Measurements from ENCODE around the gene KIF19. TPM values are rescaled to one million over a fixed set of nuclear protein-coding genes. Genes with fewer than 3 reads are reported as not detected.

Gene KIF19
- total and polyA plus RNA-seq, 2 of the 4 experiments (the other 2 are of a cell fraction) = not detected

DNA sequence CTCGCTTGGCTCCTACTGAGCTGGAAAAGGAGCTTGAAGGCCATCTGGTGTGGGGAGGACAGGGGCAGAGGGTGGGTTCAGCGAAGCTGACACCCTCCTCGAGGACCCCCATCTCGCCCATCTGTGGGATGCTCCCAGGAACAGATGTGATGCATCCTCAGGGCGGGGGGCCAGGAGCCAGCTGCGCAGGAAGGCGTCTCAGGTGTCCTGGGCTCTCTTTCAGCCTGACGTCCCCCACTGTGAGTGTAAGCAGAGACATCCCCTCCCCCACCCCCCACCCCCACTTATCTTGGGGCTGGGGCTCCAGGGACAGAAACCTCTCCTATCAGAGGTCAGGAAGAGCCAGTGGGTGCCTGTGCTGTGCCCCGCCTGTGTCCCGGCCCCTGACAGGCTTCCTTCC lies 16.2 kb downstream of the KIF19 start:
- no CpG with 5 or more reads among the region's 10 CpGs for WGBS, 2 experiments (ENCODE audit: extremely low coverage in 2 of 2, insufficient read length in 1 of 2)

More for the DNA sequence above, 16.2 kb downstream of the KIF19 start:
- Histone ChIP-seq H3K56ac (ENCODE audit: extremely low read depth, insufficient read depth, low read length) (no peak overlapping the region), H3K9me1 (ENCODE audit: insufficient read depth, low read length) (no peaks in the 10 kb centered on the region), H3K23ac (ENCODE audit: low read depth, low read length) (no peak overlapping the region), H4K8ac (ENCODE audit: low read depth in 2 of 2, low read length in 2 of 2) (no peak overlapping the region), H4K5ac (ENCODE audit: low read depth, low read length) (no peak overlapping the region), H3K4me2 (ENCODE audit: low read depth, low read length) (no peak overlapping the region), H3K79me1 (ENCODE audit: low read depth in 1 of 2, low read length in 2 of 2) (no peaks in the 10 kb centered on the region), H2BK5ac (ENCODE audit: low read depth, low read length, poor library complexity, severe bottlenecking) (no peak overlapping the region), H2AK5ac (ENCODE audit: low read depth, low read length) (no peak overlapping the region), H4K91ac (ENCODE audit: insufficient read depth, low read depth, low read length) (no peak overlapping the region), H2AFZ (replicated peaks; ENCODE audit: low read length, poor library complexity) (no peak overlapping the region), H3K27ac (ENCODE audit: insufficient read depth, low read length) (no peak overlapping the region), H3K4ac (ENCODE audit: low read depth, low read length) (no peak overlapping the region), H3K4me1 (ENCODE audit: control insufficient read depth, insufficient read depth, low read length) (no peaks in the 10 kb centered on the region), H3K9me3 (ENCODE audit: control insufficient read depth, insufficient read depth, low read length) (no peaks in the 10 kb centered on the region), H2BK120ac (ENCODE audit: low read depth, low read length) (no peak overlapping the region), H3K4me3 (ENCODE audit: insufficient read depth, low read depth, low read length) (no peak overlapping the region), H3K14ac (replicated peaks; ENCODE audit: low read depth, low read length) (no peak overlapping the region), H3K18ac (ENCODE audit: low read depth, low read length) (no peak overlapping the region), H3K27me3 (ENCODE audit: control insufficient read depth, insufficient read depth, low read length) (no peaks in the 10 kb centered on the region; the same call in 1 of the 2 replicates), H2AK9ac (replicated peaks; ENCODE audit: low read depth, low read length, poor library complexity) (no peak overlapping the region), H4K20me1 (ENCODE audit: insufficient read depth, low read length) (no peaks in the 10 kb centered on the region), H3K9ac (ENCODE audit: low read depth, low read length) (no peak overlapping the region), H2BK15ac (ENCODE audit: low read depth, low read length) (no peak overlapping the region), H3K36me3 (ENCODE audit: control insufficient read depth, insufficient read depth, low read length) (no peaks in the 10 kb centered on the region), H2BK20ac (ENCODE audit: low read depth, low read length) (no peak overlapping the region)
- ChIA-PET CTCF (no interaction called here), POLR2A (ENCODE audit: unreplicated experiment) (no interaction called here)
- TF ChIP-seq MAFK (IDR thresholded peaks at IDR 0.05; ENCODE audit: low read depth, low read length) (no peak), BHLHE40 (IDR thresholded peaks at IDR 0.05; ENCODE audit: low read depth, low read length) (no peak), RFX5 (IDR thresholded peaks at IDR 0.05; ENCODE audit: low read depth, low read length) (no peak), MXI1 (IDR thresholded peaks at IDR 0.05; ENCODE audit: borderline replicate concordance, low read depth, low read length) (no peak), POLR2A (IDR thresholded peaks at IDR 0.05; ENCODE audit: low read depth, low read length) (no peak), CEBPB (IDR thresholded peaks at IDR 0.05; ENCODE audit: low read depth, low read length) (no peak), RAD21 (IDR thresholded peaks at IDR 0.05; ENCODE audit: low read length) (no peak), RCOR1 (IDR thresholded peaks at IDR 0.05; ENCODE audit: insufficient replicate concordance, low read length) (no peak), FOS (IDR thresholded peaks at IDR 0.05; ENCODE audit: low read depth, low read length) (no peak), CHD1 (IDR thresholded peaks at IDR 0.05; ENCODE audit: low read depth, low read length) (no peak)
- TF ChIP-seq, protein P1, sequence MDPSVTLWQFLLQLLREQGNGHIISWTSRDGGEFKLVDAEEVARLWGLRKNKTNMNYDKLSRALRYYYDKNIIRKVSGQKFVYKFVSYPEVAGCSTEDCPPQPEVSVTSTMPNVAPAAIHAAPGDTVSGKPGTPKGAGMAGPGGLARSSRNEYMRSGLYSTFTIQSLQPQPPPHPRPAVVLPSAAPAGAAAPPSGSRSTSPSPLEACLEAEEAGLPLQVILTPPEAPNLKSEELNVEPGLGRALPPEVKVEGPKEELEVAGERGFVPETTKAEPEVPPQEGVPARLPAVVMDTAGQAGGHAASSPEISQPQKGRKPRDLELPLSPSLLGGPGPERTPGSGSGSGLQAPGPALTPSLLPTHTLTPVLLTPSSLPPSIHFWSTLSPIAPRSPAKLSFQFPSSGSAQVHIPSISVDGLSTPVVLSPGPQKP (IDR thresholded peaks at IDR 0.05; ENCODE audit: borderline replicate concordance, low read depth, low read length) = no peak
- TF ChIP-seq, protein P2, sequence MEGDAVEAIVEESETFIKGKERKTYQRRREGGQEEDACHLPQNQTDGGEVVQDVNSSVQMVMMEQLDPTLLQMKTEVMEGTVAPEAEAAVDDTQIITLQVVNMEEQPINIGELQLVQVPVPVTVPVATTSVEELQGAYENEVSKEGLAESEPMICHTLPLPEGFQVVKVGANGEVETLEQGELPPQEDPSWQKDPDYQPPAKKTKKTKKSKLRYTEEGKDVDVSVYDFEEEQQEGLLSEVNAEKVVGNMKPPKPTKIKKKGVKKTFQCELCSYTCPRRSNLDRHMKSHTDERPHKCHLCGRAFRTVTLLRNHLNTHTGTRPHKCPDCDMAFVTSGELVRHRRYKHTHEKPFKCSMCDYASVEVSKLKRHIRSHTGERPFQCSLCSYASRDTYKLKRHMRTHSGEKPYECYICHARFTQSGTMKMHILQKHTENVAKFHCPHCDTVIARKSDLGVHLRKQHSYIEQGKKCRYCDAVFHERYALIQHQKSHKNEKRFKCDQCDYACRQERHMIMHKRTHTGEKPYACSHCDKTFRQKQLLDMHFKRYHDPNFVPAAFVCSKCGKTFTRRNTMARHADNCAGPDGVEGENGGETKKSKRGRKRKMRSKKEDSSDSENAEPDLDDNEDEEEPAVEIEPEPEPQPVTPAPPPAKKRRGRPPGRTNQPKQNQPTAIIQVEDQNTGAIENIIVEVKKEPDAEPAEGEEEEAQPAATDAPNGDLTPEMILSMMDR (conservative IDR thresholded peaks at IDR 0.05; ENCODE audit: low read depth, low read length) = no peak
- TF ChIP-seq, protein P3, sequence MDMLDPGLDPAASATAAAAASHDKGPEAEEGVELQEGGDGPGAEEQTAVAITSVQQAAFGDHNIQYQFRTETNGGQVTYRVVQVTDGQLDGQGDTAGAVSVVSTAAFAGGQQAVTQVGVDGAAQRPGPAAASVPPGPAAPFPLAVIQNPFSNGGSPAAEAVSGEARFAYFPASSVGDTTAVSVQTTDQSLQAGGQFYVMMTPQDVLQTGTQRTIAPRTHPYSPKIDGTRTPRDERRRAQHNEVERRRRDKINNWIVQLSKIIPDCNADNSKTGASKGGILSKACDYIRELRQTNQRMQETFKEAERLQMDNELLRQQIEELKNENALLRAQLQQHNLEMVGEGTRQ (IDR thresholded peaks at IDR 0.05; ENCODE audit: low read depth, low read length) = no peak
- intact Hi-C loops (cut with micrococcal nuclease) = no loop called here
- in situ Hi-C loops (cut with MboI; ENCODE audit: low sequenced_read_pairs) = no loop called here
- no TSS peak for BruUV-seq (replicated peaks)
- dilution Hi-C loops (cut with HindIII; ENCODE audit: low sequenced_read_pairs, unreplicated experiment) = no loop called here
- no peak for DNase-seq
- no peak for ATAC-seq (ENCODE audit: low read depth)
